Measurements from ENCODE around the gene STAU1.
"Not testable (repeated sequence)": the region's sequence is repeated elsewhere in the genome, so short reads cannot be mapped to it uniquely, and the experiment has no call there.

STAU1 gene

GRCh38 chr20:49110767-49111694 is 77.1 kb downstream of the STAU1 start:
- Histone ChIP-seq H3K9ac (ENCODE audit: low read depth, low read length, poor library complexity) (no peak overlapping the region), H3K27me3 (ENCODE audit: control insufficient read depth in 3 of 3, insufficient read depth in 3 of 3, low read depth in 1 of 3, low read length in 3 of 3) (no peaks in the 10 kb centered on the region), H3K27ac (replicated peaks; ENCODE audit: low read length) (no peak overlapping the region), H3K4me2 (ENCODE audit: insufficient read depth, low read length, poor library complexity, severe bottlenecking) (no peak overlapping the region), H4K91ac (ENCODE audit: low read depth, low read length, poor library complexity) (no peak overlapping the region), H2BK15ac (ENCODE audit: low read length) (no peak overlapping the region), H3K14ac (ENCODE audit: low read length) (no peak overlapping the region), H2AK5ac (ENCODE audit: low read depth, low read length) (no peak overlapping the region), H2AFZ (ENCODE audit: low read length) (no peak overlapping the region), H3K4me3 (ENCODE audit: low read length in 2 of 2) (no peak overlapping the region), H2BK12ac (ENCODE audit: low read length) (no peak overlapping the region), H3K9me3 (replicated peaks in 1 of 2; ENCODE audit: control insufficient read depth in 2 of 2, insufficient read depth in 1 of 2, low read depth in 1 of 2, low read length in 2 of 2) (peaks cover 0 to 6% of the 10 kb centered on the region in 2 donors), H3K4ac (ENCODE audit: low read length) (no peak overlapping the region), H4K8ac (ENCODE audit: low read depth, low read length) (no peak overlapping the region), H3K23ac (ENCODE audit: low read depth, low read length, poor library complexity) (no peak overlapping the region), H2BK120ac (ENCODE audit: low read depth, low read length) (no peak overlapping the region), H2BK5ac (ENCODE audit: low read length) (no peak overlapping the region), H3K79me1 (ENCODE audit: low read depth, low read length) (no peaks in the 10 kb centered on the region), H3K18ac (ENCODE audit: low read length) (no peak overlapping the region), H3K36me3 (replicated peaks in 1 of 2; ENCODE audit: control insufficient read depth in 2 of 2, insufficient read depth in 2 of 2, low read length in 2 of 2) (peaks cover 11 to 70% of the 10 kb centered on the region in 2 donors), H3K4me1 (ENCODE audit: control insufficient read depth in 2 of 2, insufficient read depth in 1 of 2, low read depth in 1 of 2, low read length in 2 of 2) (no peaks in the 10 kb centered on the region)
- DNase-seq (ENCODE audit: low spot score) = no peak
- no CpG with 5 or more reads among the region's 6 CpGs for WGBS, 2 donors (ENCODE audit: extremely low coverage in 2 of 2, insufficient read length in 2 of 2, insufficient replicate concordance in 1 of 2)

- WGBS, 2 donors (ENCODE audit: extremely low coverage in 2 of 2, insufficient read length in 2 of 2, insufficient replicate concordance in 1 of 2) = no CpG with 5 or more reads among the region's 6 CpGs
- H3K36me3 ChIP-seq (replicated peaks in 1 of 2; ENCODE audit: control insufficient read depth in 2 of 2, insufficient read depth in 2 of 2, low read length in 2 of 2) = peaks cover 16 to 75% of the 10 kb centered on the region in 2 donors
- no peak overlapping the region for H2BK12ac ChIP-seq (ENCODE audit: low read length)
Observed at GRCh38 chr20:49106328-49106727, 81.8 kb downstream of the STAU1 start.

DNA sequence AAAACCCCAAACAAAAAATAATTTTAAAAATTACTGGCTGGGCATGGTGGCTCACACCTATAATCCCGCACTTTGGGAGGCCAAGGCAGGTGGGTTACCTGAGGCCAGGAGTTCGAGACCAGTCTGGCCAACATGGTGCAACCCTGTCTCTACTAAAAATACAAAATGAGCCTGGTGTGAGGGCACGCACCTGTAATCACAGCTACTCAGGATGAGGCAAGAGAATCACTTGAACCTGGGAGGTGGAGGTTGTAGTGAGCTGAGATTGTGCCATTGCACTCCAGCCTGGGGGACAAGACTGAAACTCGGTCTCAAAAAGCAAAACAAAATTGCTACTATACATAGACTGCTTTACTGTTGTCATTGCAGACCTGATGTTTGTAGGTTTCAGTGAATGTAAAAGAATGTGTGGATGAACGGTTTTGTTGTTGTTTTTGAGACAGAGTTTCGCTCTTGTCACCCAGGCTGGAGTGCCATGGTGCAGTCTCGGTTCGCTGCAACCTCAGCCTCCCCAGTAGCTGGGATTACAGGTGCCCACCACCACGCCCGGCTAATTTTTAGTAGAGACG is 83.1 kb downstream of the STAU1 start:
- not testable (repeated sequence) for H2AK5ac ChIP-seq (ENCODE audit: low read depth, low read length)
- no CpG with 5 or more reads among the region's 11 CpGs for WGBS, 2 donors (ENCODE audit: extremely low coverage in 2 of 2, insufficient read length in 2 of 2, insufficient replicate concordance in 1 of 2)

More at GRCh38 chr20:49106328-49106727, 81.8 kb downstream of the STAU1 start:
- H3K9me3 ChIP-seq (replicated peaks in 1 of 2; ENCODE audit: control insufficient read depth in 2 of 2, insufficient read depth in 1 of 2, low read depth in 1 of 2, low read length in 2 of 2) = peaks cover 0 to 6% of the 10 kb centered on the region in 2 donors
- no peak overlapping the region for H3K23ac ChIP-seq (ENCODE audit: low read depth, low read length, poor library complexity)
- no peak overlapping the region for H2AK5ac ChIP-seq (ENCODE audit: low read depth, low read length)
- no peak overlapping the region for H3K4me3 ChIP-seq (ENCODE audit: low read length in 2 of 2)
- no peaks in the 10 kb centered on the region for H3K27me3 ChIP-seq (ENCODE audit: control insufficient read depth in 3 of 3, insufficient read depth in 3 of 3, low read depth in 1 of 3, low read length in 3 of 3)
- H2BK120ac ChIP-seq (ENCODE audit: low read depth, low read length) = no peak overlapping the region
- no peak overlapping the region for H3K18ac ChIP-seq (ENCODE audit: low read length)
- H3K27ac ChIP-seq (replicated peaks; ENCODE audit: low read length) = no peak overlapping the region
- no peak overlapping the region for H4K91ac ChIP-seq (ENCODE audit: low read depth, low read length, poor library complexity)
- H3K79me1 ChIP-seq (ENCODE audit: low read depth, low read length) = no peaks in the 10 kb centered on the region
- H2BK5ac ChIP-seq (ENCODE audit: low read length) = no peak overlapping the region
- no peak overlapping the region for H2AFZ ChIP-seq (ENCODE audit: low read length)
- no peak overlapping the region for H3K4ac ChIP-seq (ENCODE audit: low read length)
- no peak for DNase-seq (ENCODE audit: low spot score)
- H4K8ac ChIP-seq (ENCODE audit: low read depth, low read length) = no peak overlapping the region
- H3K9ac ChIP-seq (ENCODE audit: low read depth, low read length, poor library complexity) = no peak overlapping the region
- H2BK15ac ChIP-seq (ENCODE audit: low read length) = no peak overlapping the region
- H3K4me1 ChIP-seq (ENCODE audit: control insufficient read depth in 2 of 2, insufficient read depth in 1 of 2, low read depth in 1 of 2, low read length in 2 of 2) = peaks cover 0 to 10% of the 10 kb centered on the region in 2 donors
- no peak overlapping the region for H3K4me2 ChIP-seq (ENCODE audit: insufficient read depth, low read length, poor library complexity, severe bottlenecking)
- H3K14ac ChIP-seq (ENCODE audit: low read length) = no peak overlapping the region

GRCh38 chr20:49104365-49104648 is 83.8 kb downstream of the STAU1 start:
- no peak overlapping the region for H3K4me2 ChIP-seq (ENCODE audit: insufficient read depth, low read length, poor library complexity, severe bottlenecking)
- H3K27ac ChIP-seq (replicated peaks; ENCODE audit: low read length) = peak overlapping the region; percentile 50
- no peaks in the 10 kb centered on the region for H3K27me3 ChIP-seq (ENCODE audit: control insufficient read depth in 3 of 3, insufficient read depth in 3 of 3, low read depth in 1 of 3, low read length in 3 of 3)
- H3K9me3 ChIP-seq (replicated peaks in 1 of 2; ENCODE audit: control insufficient read depth in 2 of 2, insufficient read depth in 1 of 2, low read depth in 1 of 2, low read length in 2 of 2) = no peaks in the 10 kb centered on the region
- no peak overlapping the region for H3K4me3 ChIP-seq (ENCODE audit: low read length in 2 of 2)
- H3K4me1 ChIP-seq (ENCODE audit: control insufficient read depth in 2 of 2, insufficient read depth in 1 of 2, low read depth in 1 of 2, low read length in 2 of 2) = peaks cover 0 to 10% of the 10 kb centered on the region in 2 donors
- H3K18ac ChIP-seq (ENCODE audit: low read length) = no peak overlapping the region
- no peak overlapping the region for H3K9ac ChIP-seq (ENCODE audit: low read depth, low read length, poor library complexity)
- H3K23ac ChIP-seq (ENCODE audit: low read depth, low read length, poor library complexity) = no peak overlapping the region
- H2BK5ac ChIP-seq (ENCODE audit: low read length) = no peak overlapping the region
- H3K14ac ChIP-seq (ENCODE audit: low read length) = no peak overlapping the region
- no peak overlapping the region for H4K91ac ChIP-seq (ENCODE audit: low read depth, low read length, poor library complexity)
- WGBS, 2 donors (ENCODE audit: extremely low coverage in 2 of 2, insufficient read length in 2 of 2, insufficient replicate concordance in 1 of 2) = no CpG with 5 or more reads among the region's 3 CpGs
- no peaks in the 10 kb centered on the region for H3K79me1 ChIP-seq (ENCODE audit: low read depth, low read length)
- H2BK120ac ChIP-seq (ENCODE audit: low read depth, low read length) = no peak overlapping the region
- no peak overlapping the region for H4K8ac ChIP-seq (ENCODE audit: low read depth, low read length)
- no peak overlapping the region for H2AK5ac ChIP-seq (ENCODE audit: low read depth, low read length)
- no peak overlapping the region for H2AFZ ChIP-seq (ENCODE audit: low read length)
- H2BK15ac ChIP-seq (ENCODE audit: low read length) = no peak overlapping the region
- peaks cover 21 to 78% of the 10 kb centered on the region in 2 donors for H3K36me3 ChIP-seq (replicated peaks in 1 of 2; ENCODE audit: control insufficient read depth in 2 of 2, insufficient read depth in 2 of 2, low read length in 2 of 2)
- DNase-seq (ENCODE audit: low spot score) = peak; percentile 53
- no peak overlapping the region for H3K4ac ChIP-seq (ENCODE audit: low read length)
- no peak overlapping the region for H2BK12ac ChIP-seq (ENCODE audit: low read length)

More for the DNA sequence above, 83.1 kb downstream of the STAU1 start:
- Histone ChIP-seq H3K4me1 (ENCODE audit: control insufficient read depth in 2 of 2, insufficient read depth in 1 of 2, low read depth in 1 of 2, low read length in 2 of 2) (peaks cover 0 to 10% of the 10 kb centered on the region in 2 donors), H3K27ac (replicated peaks; ENCODE audit: low read length) (peak overlapping the region; percentile 50), H3K36me3 (replicated peaks in 1 of 2; ENCODE audit: control insufficient read depth in 2 of 2, insufficient read depth in 2 of 2, low read length in 2 of 2) (peaks cover 21 to 76% of the 10 kb centered on the region in 2 donors)
- H2BK12ac ChIP-seq (ENCODE audit: low read length); H3K9me3 ChIP-seq (replicated peaks in 1 of 2; ENCODE audit: control insufficient read depth in 2 of 2, insufficient read depth in 1 of 2, low read depth in 1 of 2, low read length in 2 of 2); H2BK15ac ChIP-seq (ENCODE audit: low read length); H3K79me1 ChIP-seq (ENCODE audit: low read depth, low read length); DNase-seq (ENCODE audit: low spot score); H2AFZ ChIP-seq (ENCODE audit: low read length); H4K91ac ChIP-seq (ENCODE audit: low read depth, low read length, poor library complexity); H3K4ac ChIP-seq (ENCODE audit: low read length); H4K8ac ChIP-seq (ENCODE audit: low read depth, low read length); H2BK5ac ChIP-seq (ENCODE audit: low read length); H3K18ac ChIP-seq (ENCODE audit: low read length); H2BK120ac ChIP-seq (ENCODE audit: low read depth, low read length); H3K14ac ChIP-seq (ENCODE audit: low read length); H3K27me3 ChIP-seq (ENCODE audit: control insufficient read depth in 3 of 3, insufficient read depth in 3 of 3, low read depth in 1 of 3, low read length in 3 of 3); H3K9ac ChIP-seq (ENCODE audit: low read depth, low read length, poor library complexity); H3K23ac ChIP-seq (ENCODE audit: low read depth, low read length, poor library complexity); H3K4me2 ChIP-seq (ENCODE audit: insufficient read depth, low read length, poor library complexity, severe bottlenecking); H3K4me3 ChIP-seq (ENCODE audit: low read length in 2 of 2): not testable (repeated sequence)
